ENCODE results near the gene DHX34. TPM values are rescaled to one million over a fixed set of nuclear protein-coding genes. Genes with fewer than 3 reads are reported as not detected.
A peak's percentile ranks its signal among the peaks of the same experiment; 100 is the strongest.
"Not testable (repeated sequence)": the region's sequence is repeated elsewhere in the genome, so short reads cannot be mapped to it uniquely, and the experiment has no call there.

The DHX34 gene
- total and polyA plus RNA-seq, 9 of the 15 experiments (the other 6 are each of a cell fraction or from before 2014, with no cell fraction given): 0.36 to 42.0 (median 15.0) TPM

DNA sequence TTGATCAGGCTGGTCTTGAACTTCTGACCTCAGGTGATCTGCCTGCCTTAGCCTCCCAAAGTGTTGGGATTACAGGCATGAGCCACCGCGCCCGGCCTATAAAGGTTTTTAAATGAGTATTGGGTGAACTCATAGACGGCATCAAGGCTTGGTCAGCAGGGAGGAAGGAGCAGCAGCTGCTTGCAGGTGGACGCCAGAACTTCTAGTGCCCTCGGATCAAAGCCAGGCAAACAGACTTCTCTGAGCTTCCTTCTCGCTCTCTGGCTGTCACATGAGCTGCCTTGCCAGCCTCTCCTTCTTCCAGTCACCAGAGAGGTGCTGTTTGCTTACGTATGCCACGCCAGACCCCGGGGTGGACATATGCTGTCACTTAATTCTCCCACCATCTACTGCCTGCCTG, 16.3 kb downstream of the DHX34 start:
- H2AFZ ChIP-seq (ENCODE audit: low read depth, low read length); CTCF ChIA-PET (ENCODE audit: low intra/inter-chr PET ratio); FAIRE-seq; H3K79me2 ChIP-seq (ENCODE audit: control insufficient read depth, insufficient read depth, low read length); H3K4me3 ChIP-seq; H4K20me1 ChIP-seq (replicated peaks; ENCODE audit: control insufficient read depth, insufficient read depth, low read length); in situ Hi-C loops (cut with MboI); H3K4me2 ChIP-seq (ENCODE audit: insufficient read depth, low read length); intact Hi-C loops (cut with micrococcal nuclease); H3K4me1 ChIP-seq (replicated peaks in 1 of 2; ENCODE audit: control insufficient read depth in 2 of 2, insufficient read depth in 2 of 2, low read length in 2 of 2); H3K9me3 ChIP-seq (replicated peaks; ENCODE audit: control insufficient read depth, insufficient read depth, low read depth, low read length); BruUV-seq (replicated peaks); H3K27ac ChIP-seq (ENCODE audit: extremely low read depth, low read depth, low read length); H3K27me3 ChIP-seq (ENCODE audit: control insufficient read depth in 2 of 2, insufficient read depth in 2 of 2, low read length in 2 of 2); ATAC-seq; H3K9ac ChIP-seq (ENCODE audit: insufficient read depth in 1 of 2, low read depth in 2 of 2, low read length in 2 of 2); DNase-seq (ENCODE audit: extremely low read depth in 1 of 4, low spot score in 3 of 4); H3K9me1 ChIP-seq (ENCODE audit: control insufficient read depth, insufficient read depth, low read length): not testable (repeated sequence)
- POLR2A ChIA-PET: interaction anchor here (1.1 to 1.8 kb wide), 2 partner anchors 9 to 11 kb away, joined by 3 to 4 read pairs; no protein-coding TSS in a partner anchor
- peaks cover 68% of the 10 kb centered on the region for H3K36me3 ChIP-seq (ENCODE audit: control insufficient read depth, insufficient read depth, low read length)
- 94% methylated on average over 6 of the region's 10 CpGs for WGBS (ENCODE audit: insufficient coverage, low coverage, missing lambda C conversion rate)

DNA sequence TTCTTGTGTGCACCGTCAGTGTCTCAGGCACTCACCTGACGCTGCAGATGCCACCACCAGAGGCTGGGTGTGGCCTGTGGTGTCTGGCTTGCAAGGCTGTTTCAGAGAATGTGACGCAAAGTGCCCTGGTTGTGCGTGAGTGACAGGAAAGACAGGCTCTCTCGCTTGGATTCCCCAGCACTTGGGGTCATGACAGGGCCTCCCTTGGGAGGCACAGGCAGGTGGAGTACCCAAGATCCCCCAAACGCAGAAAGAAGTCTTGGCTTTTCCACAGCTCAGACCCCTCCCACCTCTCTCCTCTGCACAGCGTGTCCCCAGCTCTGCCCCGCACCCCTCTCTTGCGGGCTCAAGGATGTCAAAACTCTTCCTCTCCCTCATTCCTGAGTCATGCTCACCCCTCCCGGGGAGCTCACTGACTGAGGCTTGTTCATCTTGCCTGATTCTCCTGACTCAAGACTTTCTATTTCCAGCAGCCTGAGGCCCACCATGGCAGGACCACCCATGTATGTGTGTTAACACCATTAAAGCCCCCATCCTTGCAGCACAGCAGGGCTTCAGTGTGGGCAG, 21.0 kb downstream of the DHX34 start:
- no peak overlapping the region for H2AFZ ChIP-seq (ENCODE audit: low read depth, low read length)
- H3K9ac ChIP-seq (ENCODE audit: insufficient read depth in 1 of 2, low read depth in 2 of 2, low read length in 2 of 2): peak overlapping the region in 1 of 2 experiments; percentile 76; a peak in 2 of 4 replicates
- DNase-seq (ENCODE audit: extremely low read depth in 1 of 4, low spot score in 3 of 4): no peak
- no peak for ATAC-seq
- in situ Hi-C loops (cut with MboI): no loop called here
- no peak overlapping the region for H3K27ac ChIP-seq (ENCODE audit: extremely low read depth, low read depth, low read length)
- intact Hi-C loops (cut with micrococcal nuclease): no loop called here
- no peaks in the 10 kb centered on the region for H3K79me2 ChIP-seq (ENCODE audit: control insufficient read depth, insufficient read depth, low read length)
- H3K9me3 ChIP-seq (replicated peaks; ENCODE audit: control insufficient read depth, insufficient read depth, low read depth, low read length): no peaks in the 10 kb centered on the region
- 77% methylated on average over 10 of the region's 10 CpGs for WGBS (ENCODE audit: insufficient coverage, low coverage, missing lambda C conversion rate)
- CTCF ChIA-PET (ENCODE audit: low intra/inter-chr PET ratio): no interaction called here
- H3K4me1 ChIP-seq (replicated peaks in 1 of 2; ENCODE audit: control insufficient read depth in 2 of 2, insufficient read depth in 2 of 2, low read length in 2 of 2): no peaks in the 10 kb centered on the region; a peak in 2 of 5 replicates
- no peak for FAIRE-seq
- no TSS peak for BruUV-seq (replicated peaks)
- TF ChIP-seq LEF1 (IDR thresholded peaks at IDR 0.05): no peak
- no peak for TF ChIP-seq ZBTB8A (IDR thresholded peaks at IDR 0.05; ENCODE audit: partially characterized antibody)
- TF ChIP-seq, protein P1, sequence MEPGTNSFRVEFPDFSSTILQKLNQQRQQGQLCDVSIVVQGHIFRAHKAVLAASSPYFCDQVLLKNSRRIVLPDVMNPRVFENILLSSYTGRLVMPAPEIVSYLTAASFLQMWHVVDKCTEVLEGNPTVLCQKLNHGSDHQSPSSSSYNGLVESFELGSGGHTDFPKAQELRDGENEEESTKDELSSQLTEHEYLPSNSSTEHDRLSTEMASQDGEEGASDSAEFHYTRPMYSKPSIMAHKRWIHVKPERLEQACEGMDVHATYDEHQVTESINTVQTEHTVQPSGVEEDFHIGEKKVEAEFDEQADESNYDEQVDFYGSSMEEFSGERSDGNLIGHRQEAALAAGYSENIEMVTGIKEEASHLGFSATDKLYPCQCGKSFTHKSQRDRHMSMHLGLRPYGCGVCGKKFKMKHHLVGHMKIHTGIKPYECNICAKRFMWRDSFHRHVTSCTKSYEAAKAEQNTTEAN (CRISPR knock-in tag; IDR thresholded peaks at IDR 0.05): no peak
- TF ChIP-seq GABPB2 (CRISPR knock-in tag; conservative IDR thresholded peaks at IDR 0.05): no peak
- no peak for TF ChIP-seq ILK (tag; IDR thresholded peaks at IDR 0.05; ENCODE audit: borderline replicate concordance, low read depth)
- TF ChIP-seq, protein P2, sequence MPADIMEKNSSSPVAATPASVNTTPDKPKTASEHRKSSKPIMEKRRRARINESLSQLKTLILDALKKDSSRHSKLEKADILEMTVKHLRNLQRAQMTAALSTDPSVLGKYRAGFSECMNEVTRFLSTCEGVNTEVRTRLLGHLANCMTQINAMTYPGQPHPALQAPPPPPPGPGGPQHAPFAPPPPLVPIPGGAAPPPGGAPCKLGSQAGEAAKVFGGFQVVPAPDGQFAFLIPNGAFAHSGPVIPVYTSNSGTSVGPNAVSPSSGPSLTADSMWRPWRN (IDR thresholded peaks at IDR 0.05; ENCODE audit: low read depth): no peak
- no peak for TF ChIP-seq PHB2 (IDR thresholded peaks at IDR 0.05; ENCODE audit: low read depth)
- TF ChIP-seq XRCC4 (IDR thresholded peaks at IDR 0.05; ENCODE audit: extremely low read depth, insufficient read depth, insufficient read length): no peak
- no peak for TF ChIP-seq RFX7 (CRISPR knock-in tag; IDR thresholded peaks at IDR 0.05)
- TF ChIP-seq, protein P3, sequence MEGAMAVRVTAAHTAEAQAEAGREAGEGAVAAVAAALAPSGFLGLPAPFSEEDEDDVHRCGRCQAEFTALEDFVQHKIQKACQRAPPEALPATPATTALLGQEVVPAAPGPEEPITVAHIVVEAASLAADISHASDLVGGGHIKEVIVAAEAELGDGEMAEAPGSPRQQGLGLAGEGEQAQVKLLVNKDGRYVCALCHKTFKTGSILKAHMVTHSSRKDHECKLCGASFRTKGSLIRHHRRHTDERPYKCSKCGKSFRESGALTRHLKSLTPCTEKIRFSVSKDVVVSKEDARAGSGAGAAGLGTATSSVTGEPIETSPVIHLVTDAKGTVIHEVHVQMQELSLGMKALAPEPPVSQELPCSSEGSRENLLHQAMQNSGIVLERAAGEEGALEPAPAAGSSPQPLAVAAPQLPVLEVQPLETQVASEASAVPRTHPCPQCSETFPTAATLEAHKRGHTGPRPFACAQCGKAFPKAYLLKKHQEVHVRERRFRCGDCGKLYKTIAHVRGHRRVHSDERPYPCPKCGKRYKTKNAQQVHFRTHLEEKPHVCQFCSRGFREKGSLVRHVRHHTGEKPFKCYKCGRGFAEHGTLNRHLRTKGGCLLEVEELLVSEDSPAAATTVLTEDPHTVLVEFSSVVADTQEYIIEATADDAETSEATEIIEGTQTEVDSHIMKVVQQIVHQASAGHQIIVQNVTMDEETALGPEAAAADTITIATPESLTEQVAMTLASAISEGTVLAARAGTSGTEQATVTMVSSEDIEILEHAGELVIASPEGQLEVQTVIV (CRISPR knock-in tag; IDR thresholded peaks at IDR 0.05; ENCODE audit: borderline replicate concordance): no peak
- no peak for TF ChIP-seq SMAD4 (CRISPR knock-in tag; conservative IDR thresholded peaks at IDR 0.05)
- no peak for TF ChIP-seq ZNF561 (CRISPR knock-in tag; conservative IDR thresholded peaks at IDR 0.05)
- no peak overlapping the region for H3K4me3 ChIP-seq
- H4K20me1 ChIP-seq (replicated peaks; ENCODE audit: control insufficient read depth, insufficient read depth, low read length): no peaks in the 10 kb centered on the region
- H3K9me1 ChIP-seq (ENCODE audit: control insufficient read depth, insufficient read depth, low read length): peaks cover 3% of the 10 kb centered on the region
- H3K4me2 ChIP-seq (ENCODE audit: insufficient read depth, low read length): no peak overlapping the region
- POLR2A ChIA-PET: interaction anchor here (0.6 to 1.3 kb wide), 3 partner anchors 12 to 126 kb away, joined by 3 to 4 read pairs (median 3); no protein-coding TSS in a partner anchor
- H3K27me3 ChIP-seq (ENCODE audit: control insufficient read depth in 2 of 2, insufficient read depth in 2 of 2, low read length in 2 of 2): no peaks in the 10 kb centered on the region
- H3K36me3 ChIP-seq (ENCODE audit: control insufficient read depth, insufficient read depth, low read length): peaks cover 74% of the 10 kb centered on the region; the same call in 2 of the 3 replicates
